WTC11 (cell line): ENCODE results near the gene SNTB2.

Experiments used
- CREM ChIP-seq: sonication (generic); formaldehyde crosslinking; IDR thresholded peaks from 2 replicates; pipeline ENCODE4 v1.8.1; 2022; ENCODE audit warnings: mild to moderate bottlenecking, missing genetic modification reagents, moderate library complexity
- ESRRA ChIP-seq: sonication (generic); formaldehyde crosslinking; IDR thresholded peaks from 2 replicates; pipeline ENCODE4 v1.8.1; 2022; ENCODE audit warnings: mild to moderate bottlenecking, missing genetic modification reagents, borderline replicate concordance
- FOXP1 ChIP-seq: sonication (generic); formaldehyde crosslinking; IDR thresholded peaks from 2 replicates; pipeline ENCODE4 v1.8.0; 2022; ENCODE audit warnings: missing genetic modification reagents, mild to moderate bottlenecking, moderate library complexity, borderline replicate concordance
- GTF2I ChIP-seq: fragments of 250-450 bp; sonication (Bioruptor Pico); conservative IDR thresholded peaks from 2 replicates; pipeline ENCODE4 v1.4.0; 2021; ENCODE audit warnings: mild to moderate bottlenecking
- IRF2 ChIP-seq: sonication (generic); formaldehyde crosslinking; IDR thresholded peaks from 2 replicates; pipeline ENCODE4 v1.8.0; 2022; ENCODE audit warnings: low read depth, missing genetic modification reagents, borderline replicate concordance
- MYBL2 ChIP-seq: sonication (generic); formaldehyde crosslinking; IDR thresholded peaks from 2 replicates; pipeline ENCODE4 v1.8.1; 2023; ENCODE audit warnings: mild to moderate bottlenecking, moderate library complexity, missing genetic modification reagents
- NR2C2 ChIP-seq: sonication (generic); formaldehyde crosslinking; IDR thresholded peaks from 2 replicates; pipeline ENCODE4 v1.8.0; 2022; ENCODE audit warnings: mild to moderate bottlenecking, missing genetic modification reagents
- SP1 ChIP-seq: sonication (generic); formaldehyde crosslinking; conservative IDR thresholded peaks from 2 replicates; pipeline ENCODE4 v1.8.1; 2022; ENCODE audit warnings: missing genetic modification reagents
- TEAD1 ChIP-seq: sonication (generic); formaldehyde crosslinking; IDR thresholded peaks from 2 replicates; pipeline ENCODE4 v1.8.0; 2022; ENCODE audit warnings: mild to moderate bottlenecking, missing genetic modification reagents
- ZNF219 ChIP-seq: sonication (generic); formaldehyde crosslinking; IDR thresholded peaks from 2 replicates; pipeline ENCODE4 v1.8.0; 2023; ENCODE audit warnings: missing genetic modification reagents, mild to moderate bottlenecking, borderline replicate concordance
- TF ChIP-seq, protein P1 (sequence below): fragments of 200-600 bp; IDR thresholded peaks from 2 replicates; pipeline ENCODE4 v1.8.0; 2022; ENCODE audit warnings: antibody characterized with exemption
- TF ChIP-seq, protein P2 (sequence below): sonication (generic); formaldehyde crosslinking; IDR thresholded peaks from 2 replicates; pipeline ENCODE4 v1.8.0; 2023; ENCODE audit warnings: missing genetic modification reagents
- TF ChIP-seq, protein P3 (sequence below): sonication (generic); formaldehyde crosslinking; conservative IDR thresholded peaks from 2 replicates; pipeline ENCODE4 v1.8.1; 2022; ENCODE audit warnings: mild to moderate bottlenecking, missing genetic modification reagents
- TF ChIP-seq, protein P4 (sequence below): sonication (generic); formaldehyde crosslinking; IDR thresholded peaks from 2 replicates; pipeline ENCODE4 v1.8.0; 2022; ENCODE audit warnings: mild to moderate bottlenecking, missing genetic modification reagents

DNA sequence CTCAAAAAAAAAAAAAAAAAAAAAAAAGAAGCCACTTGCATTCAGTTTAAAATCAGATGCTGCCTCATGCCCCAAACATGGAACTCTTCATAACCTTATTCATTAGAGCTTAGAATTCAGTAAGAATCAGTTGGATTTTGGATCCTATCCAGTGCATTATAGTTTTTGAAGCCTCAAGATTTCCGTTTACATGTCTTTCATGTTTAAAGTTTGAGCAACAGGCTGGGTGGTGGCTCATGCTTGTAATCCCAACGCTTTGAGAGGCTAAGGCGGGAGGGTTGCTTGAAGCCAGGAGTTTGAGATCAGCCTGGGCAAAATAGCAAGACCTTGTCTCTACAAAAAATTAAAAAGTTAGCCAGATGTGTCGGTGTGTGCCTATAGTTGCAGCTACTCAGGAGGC, 55.0 kb downstream of the SNTB2 start:
- TF ChIP-seq ESRRA (CRISPR knock-in tag) (no peak), SP1 (CRISPR knock-in tag) (no peak), TEAD1 (no peak), CREM (no peak), FOXP1 (no peak), IRF2 (CRISPR knock-in tag) (no peak), MYBL2 (CRISPR knock-in tag) (no peak), GTF2I (CRISPR knock-in tag) (no peak), ZNF219 (CRISPR knock-in tag) (no peak), NR2C2 (no peak)
- TF ChIP-seq, protein P1, sequence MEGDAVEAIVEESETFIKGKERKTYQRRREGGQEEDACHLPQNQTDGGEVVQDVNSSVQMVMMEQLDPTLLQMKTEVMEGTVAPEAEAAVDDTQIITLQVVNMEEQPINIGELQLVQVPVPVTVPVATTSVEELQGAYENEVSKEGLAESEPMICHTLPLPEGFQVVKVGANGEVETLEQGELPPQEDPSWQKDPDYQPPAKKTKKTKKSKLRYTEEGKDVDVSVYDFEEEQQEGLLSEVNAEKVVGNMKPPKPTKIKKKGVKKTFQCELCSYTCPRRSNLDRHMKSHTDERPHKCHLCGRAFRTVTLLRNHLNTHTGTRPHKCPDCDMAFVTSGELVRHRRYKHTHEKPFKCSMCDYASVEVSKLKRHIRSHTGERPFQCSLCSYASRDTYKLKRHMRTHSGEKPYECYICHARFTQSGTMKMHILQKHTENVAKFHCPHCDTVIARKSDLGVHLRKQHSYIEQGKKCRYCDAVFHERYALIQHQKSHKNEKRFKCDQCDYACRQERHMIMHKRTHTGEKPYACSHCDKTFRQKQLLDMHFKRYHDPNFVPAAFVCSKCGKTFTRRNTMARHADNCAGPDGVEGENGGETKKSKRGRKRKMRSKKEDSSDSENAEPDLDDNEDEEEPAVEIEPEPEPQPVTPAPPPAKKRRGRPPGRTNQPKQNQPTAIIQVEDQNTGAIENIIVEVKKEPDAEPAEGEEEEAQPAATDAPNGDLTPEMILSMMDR, result no peak
- TF ChIP-seq, protein P2, sequence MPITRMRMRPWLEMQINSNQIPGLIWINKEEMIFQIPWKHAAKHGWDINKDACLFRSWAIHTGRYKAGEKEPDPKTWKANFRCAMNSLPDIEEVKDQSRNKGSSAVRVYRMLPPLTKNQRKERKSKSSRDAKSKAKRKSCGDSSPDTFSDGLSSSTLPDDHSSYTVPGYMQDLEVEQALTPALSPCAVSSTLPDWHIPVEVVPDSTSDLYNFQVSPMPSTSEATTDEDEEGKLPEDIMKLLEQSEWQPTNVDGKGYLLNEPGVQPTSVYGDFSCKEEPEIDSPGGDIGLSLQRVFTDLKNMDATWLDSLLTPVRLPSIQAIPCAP (CRISPR knock-in tag), result no peak
- TF ChIP-seq, protein P3, sequence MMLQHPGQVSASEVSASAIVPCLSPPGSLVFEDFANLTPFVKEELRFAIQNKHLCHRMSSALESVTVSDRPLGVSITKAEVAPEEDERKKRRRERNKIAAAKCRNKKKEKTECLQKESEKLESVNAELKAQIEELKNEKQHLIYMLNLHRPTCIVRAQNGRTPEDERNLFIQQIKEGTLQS (CRISPR knock-in tag), result no peak
- TF ChIP-seq, protein P4, sequence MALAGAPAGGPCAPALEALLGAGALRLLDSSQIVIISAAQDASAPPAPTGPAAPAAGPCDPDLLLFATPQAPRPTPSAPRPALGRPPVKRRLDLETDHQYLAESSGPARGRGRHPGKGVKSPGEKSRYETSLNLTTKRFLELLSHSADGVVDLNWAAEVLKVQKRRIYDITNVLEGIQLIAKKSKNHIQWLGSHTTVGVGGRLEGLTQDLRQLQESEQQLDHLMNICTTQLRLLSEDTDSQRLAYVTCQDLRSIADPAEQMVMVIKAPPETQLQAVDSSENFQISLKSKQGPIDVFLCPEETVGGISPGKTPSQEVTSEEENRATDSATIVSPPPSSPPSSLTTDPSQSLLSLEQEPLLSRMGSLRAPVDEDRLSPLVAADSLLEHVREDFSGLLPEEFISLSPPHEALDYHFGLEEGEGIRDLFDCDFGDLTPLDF, result no peak
